H1 (cell line): Measurements from ENCODE around the gene DRG1. TPM values are rescaled to one million over a fixed set of nuclear protein-coding genes. Genes with fewer than 3 reads are reported as not detected.

Experiments used
- BACH1 ChIP-seq: IDR thresholded peaks from 2 replicates; pipeline ENCODE4 v1.6.1; 2012; ENCODE audit warnings: low read length, improper control_type of control experiment
- BRCA1 ChIP-seq: IDR thresholded peaks from 2 replicates; pipeline ENCODE4 v1.6.1; 2012; ENCODE audit warnings: low read depth, low read length, improper control_type of control experiment
- CTBP2 ChIP-seq: IDR thresholded peaks from 2 replicates; pipeline ENCODE4 v1.7.0; 2011; ENCODE audit warnings: borderline replicate concordance, mild to moderate bottlenecking, moderate library complexity, mixed read lengths, low read length; ENCODE audit not compliant: insufficient read depth, insufficient read length
- JUND ChIP-seq: IDR thresholded peaks from 2 replicates; pipeline ENCODE4 v1.6.1; 2011; ENCODE audit warnings: mild to moderate bottlenecking, improper control_type of control experiment, low read length
- SIN3A ChIP-seq, 2 experiments: IDR thresholded peaks in 1 of 2; conservative IDR thresholded peaks in 1 of 2; 2 replicates each; pipeline ENCODE4 v1.6.1; 2011 to 2012; ENCODE audit warnings: low read length in 2 of 2, improper control_type of control experiment in 1 of 2, low read depth in 1 of 2, mild to moderate bottlenecking in 1 of 2
- SP1 ChIP-seq: IDR thresholded peaks from 2 replicates; pipeline ENCODE4 v1.6.1; 2011; ENCODE audit warnings: low read depth, low read length
- SP4 ChIP-seq: IDR thresholded peaks from 2 replicates; pipeline ENCODE4 v1.6.1; 2012; ENCODE audit warnings: low read length, inconsistent platforms
- SUZ12 ChIP-seq: fragments of 200-600 bp; sonication (generic); IDR thresholded peaks from 2 replicates; pipeline ENCODE4 v1.6.1; 2012; ENCODE audit warnings: mild to moderate bottlenecking, inconsistent platforms, low read length, moderate library complexity, mixed read lengths
- polyA plus RNA-seq, 7 experiments: library from polyadenylated mRNA; depleted of rRNA in 3 of 7; stranded (reverse) in 5 of 7; unstranded in 2 of 7; fragments of >200 nt in 5 of 7; fragments of 200-250 nt in 2 of 7; gene quantifications; 1 replicate in 5 of 7; 2 replicates in 1 of 7; 4 replicates in 1 of 7; pipeline versions ENCODE4 v1.2.1 to v1.2.3, GENCODE V29; 2011 to 2013; ENCODE audit warnings: missing spikeins in 2 of 7, mixed read lengths in 2 of 7
- total RNA-seq: library from RNA; stranded (reverse); fragmentation: NEBNext Ultra II Directional; extraction: Animal tissue kit (Norgen Biotek cat#: 25700); gene quantifications from 2 replicates; pipeline ENCODE4 v1.2.1, GENCODE V29; 2021

Gene DRG1
- total and polyA plus RNA-seq, 2 of the 8 experiments (the other 6 are each of a cell fraction or from before 2014, with no cell fraction given), result 45.3 to 81.9 TPM

- TF ChIP-seq BRCA1 (no peak), JUND (no peak), SIN3A (conservative IDR thresholded peaks at IDR 0.05 in 1 of 2, IDR thresholded peaks at IDR 0.05 in 1 of 2; ENCODE audit: low read depth in 1 of 2, low read length in 2 of 2) (no peak), SP4 (no peak), SUZ12 (no peak), CTBP2 (no peak), SP1 (no peak), BACH1 (no peak)
Measured at GRCh38 chr22:31363885-31364465, 35.4 kb upstream of the DRG1 start (continued).
